CD4-positive, alpha-beta memory T cell (primary cell): ENCODE data around the gene LCP2. TPM values are rescaled to one million over a fixed set of nuclear protein-coding genes. Genes with fewer than 3 reads are reported as not detected.

ENCODE experiments used
- CTCF ChIA-PET: fragments of 350-600 bp; sonication (Branson Sonifier 250); formaldehyde crosslinking; loops from one replicate; lab custom pipeline; 2021; ENCODE audit warnings: inconsistent platforms; ENCODE audit not compliant: partially characterized antibody; lab: Charles Lee
- POLR2A ChIA-PET: fragments of 350-600 bp; sonication (Branson Sonifier 250); formaldehyde crosslinking; loops from one replicate; lab custom pipeline; 2021; ENCODE audit not compliant: partially characterized antibody; lab: Charles Lee
- DNase-seq, 5 donors: peaks; one replicate each; pipeline versions ENCODE4 v3.0.0 to v3.0.0-alpha.2; 2020 to 2022; ENCODE audit warnings: mixed read lengths in 1 of 5
- H3K27ac ChIP-seq: one replicate; pipeline ENCODE4 v1.7.0; 2013; ENCODE audit warnings: low read depth, low read length
- H3K27me3 ChIP-seq: 2 replicates; pipeline ENCODE4 v1.7.0; 2013; ENCODE audit warnings: mild to moderate bottlenecking, low read length, moderate library complexity; ENCODE audit not compliant: insufficient read depth
- H3K36me3 ChIP-seq: 2 replicates; pipeline ENCODE4 v1.7.0; 2013; ENCODE audit warnings: mild to moderate bottlenecking, low read length, moderate library complexity; ENCODE audit not compliant: insufficient read depth
- H3K4me1 ChIP-seq: 2 replicates; pipeline ENCODE4 v1.7.0; 2013; ENCODE audit warnings: mild to moderate bottlenecking, low read length, moderate library complexity; ENCODE audit not compliant: insufficient read depth
- H3K4me3 ChIP-seq, 2 donors: one replicate each; pipeline ENCODE4 v1.7.0; 2013; ENCODE audit warnings: low read length in 2 of 2, mild to moderate bottlenecking in 1 of 2
- H3K9me3 ChIP-seq, 2 donors: one replicate each; pipeline ENCODE4 v1.7.0; 2013; ENCODE audit warnings: low read length in 2 of 2, control low read depth in 1 of 2; ENCODE audit not compliant: control insufficient read depth in 1 of 2
- H3K27ac Mint-ChIP-seq, 7 donors: one replicate each; pipeline ENCODE4 v1.8.0; 2020 to 2021; ENCODE audit warnings: mixed read lengths in 7 of 7, mild to moderate bottlenecking in 6 of 7, inconsistent platforms in 3 of 7, moderate library complexity in 3 of 7
- H3K27me3 Mint-ChIP-seq, 2 donors: one replicate each; pipeline ENCODE4 v1.8.0; 2020 to 2021; ENCODE audit warnings: mixed read lengths in 2 of 2
- H3K36me3 Mint-ChIP-seq, 2 donors: one replicate each; pipeline ENCODE4 v1.8.0; 2020 to 2021; ENCODE audit warnings: mixed read lengths in 2 of 2, inconsistent platforms in 1 of 2, mild to moderate bottlenecking in 1 of 2
- H3K4me1 Mint-ChIP-seq, 4 donors: one replicate each; pipeline ENCODE4 v1.8.0; 2020 to 2021; ENCODE audit warnings: mixed read lengths in 4 of 4, mild to moderate bottlenecking in 1 of 4
- H3K4me3 Mint-ChIP-seq, 8 donors: one replicate each; pipeline ENCODE4 v1.8.0; 2020 to 2021; ENCODE audit warnings: mixed read lengths in 8 of 8, mild to moderate bottlenecking in 7 of 8, moderate library complexity in 6 of 8, inconsistent platforms in 3 of 8
- H3K9me3 Mint-ChIP-seq, 8 donors: one replicate each; pipeline ENCODE4 v1.8.0; 2020 to 2021; ENCODE audit warnings: mixed read lengths in 8 of 8, mild to moderate bottlenecking in 5 of 8, inconsistent platforms in 3 of 8, moderate library complexity in 1 of 8
- intact Hi-C: fragments of 100-400 bp; cut with micrococcal nuclease; formaldehyde crosslinking; loops from one replicate; pipeline ENCODE4 v1.15.1; 2023
- polyA plus RNA-seq, 2 donors: library from polyadenylated mRNA; unstranded; fragments of 300-500 nt; fragmentation: Illumina TruSeq; gene quantifications; one replicate each; pipeline ENCODE4 v1.2.3, GENCODE V29; 2021
- total RNA-seq, 2 experiments: library from RNA; stranded (reverse); gene quantifications; one replicate each; pipeline ENCODE4 v1.2.3, GENCODE V29; 2021

Gene LCP2
- total and polyA plus RNA-seq, 4 experiments from 2014 or later = 117 to 318 (median 275) TPM

- Histone ChIP-seq H3K36me3 (peaks cover 38% of the 10 kb centered on the region), H3K27ac (peak overlapping the region; percentile 93), H3K4me1 (peaks cover 92% of the 10 kb centered on the region), H3K4me3 (peak overlapping the region in 1 of 2 donors; percentile 45), H3K9me3 (no peaks in the 10 kb centered on the region), H3K27me3 (no peaks in the 10 kb centered on the region)
- peaks cover 42 to 79% of the 10 kb centered on the region in 2 donors for H3K36me3 Mint-ChIP-seq
- H3K4me1 Mint-ChIP-seq = peaks cover 73 to 100% (median 85%) of the 10 kb centered on the region in 4 donors
- H3K27me3 Mint-ChIP-seq = no peaks in the 10 kb centered on the region
- ChIA-PET CTCF (interaction anchor here (1.6 to 12.6 kb wide), 8 partner anchors 9 to 63 kb away, joined by 4 to 384 read pairs (median 92); partner anchors contain the start of gene LCP2), POLR2A (interaction anchor here (1.6 to 32.1 kb wide), 7 partner anchors 9 to 63 kb away, joined by 6 to 1265 read pairs (median 58); partner anchors contain the start of gene LCP2)
- peak overlapping the region; percentile 96 to 100 (median 98) for H3K27ac Mint-ChIP-seq
- DNase-seq = no peak
- intact Hi-C loops = no loop called here
- no peaks in the 10 kb centered on the region for H3K9me3 Mint-ChIP-seq
- H3K4me3 Mint-ChIP-seq = peak overlapping the region; percentile 78 to 95 (median 86)
These were observed 21.4 kb downstream of the LCP2 start for GRCh38 chr5:170276140-170276539.

- Mint-ChIP-seq H3K36me3 (peaks cover 49 to 83% of the 10 kb centered on the region in 2 donors), H3K27ac (peak overlapping the region; percentile 96 to 100 (median 98)), H3K4me1 (peaks cover 76 to 100% (median 87%) of the 10 kb centered on the region in 4 donors), H3K9me3 (no peaks in the 10 kb centered on the region), H3K4me3 (peak overlapping the region; percentile 78 to 95 (median 86)), H3K27me3 (no peaks in the 10 kb centered on the region)
- Histone ChIP-seq H3K36me3 (peaks cover 44% of the 10 kb centered on the region), H3K27me3 (no peaks in the 10 kb centered on the region), H3K4me3 (peak overlapping the region in 1 of 2 donors; percentile 45), H3K4me1 (peaks cover 92% of the 10 kb centered on the region), H3K27ac (peak overlapping the region; percentile 93), H3K9me3 (no peaks in the 10 kb centered on the region)
- intact Hi-C loops = no loop called here
- ChIA-PET POLR2A (interaction anchor here (0.9 to 32.1 kb wide), 12 partner anchors 8 to 141 kb away, joined by 3 to 1265 read pairs (median 32); partner anchors contain the start of gene LCP2), CTCF (interaction anchor here (0.8 to 12.6 kb wide), 13 partner anchors 8 to 146 kb away, joined by 3 to 384 read pairs (median 31); partner anchors contain the start of gene LCP2)
- peak; percentile 48 to 93 (median 58) for DNase-seq
These were observed 22.1 kb downstream of the LCP2 start for GRCh38 chr5:170275376-170275994.

GRCh38 chr5:170273968-170274710 lies 23.4 kb downstream of the LCP2 start:
- Mint-ChIP-seq H3K4me3 (peak overlapping the region; percentile 67 to 91 (median 84)), H3K27me3 (no peaks in the 10 kb centered on the region), H3K9me3 (no peaks in the 10 kb centered on the region), H3K4me1 (peaks cover 74 to 100% (median 86%) of the 10 kb centered on the region in 4 donors), H3K27ac (peak overlapping the region; percentile 93 to 100 (median 98)), H3K36me3 (peaks cover 60 to 82% of the 10 kb centered on the region in 2 donors)
- ChIA-PET CTCF (interaction anchor here (0.7 to 12.6 kb wide), 22 partner anchors 7 to 147 kb away, joined by 3 to 384 read pairs (median 5); partner anchors contain the start of gene LCP2), POLR2A (interaction anchor here (0.9 to 32.1 kb wide), 15 partner anchors 7 to 142 kb away, joined by 3 to 1265 read pairs (median 12); partner anchors contain the start of gene LCP2)
- intact Hi-C loops = loop anchor here (1.0 kb wide), 2 partner anchors 48 to 65 kb away; no protein-coding TSS in a partner anchor
- Histone ChIP-seq H3K9me3 (no peaks in the 10 kb centered on the region), H3K4me1 (peaks cover 92% of the 10 kb centered on the region), H3K27me3 (no peaks in the 10 kb centered on the region), H3K36me3 (peaks cover 56% of the 10 kb centered on the region), H3K27ac (peak overlapping the region; percentile 93), H3K4me3 (peak overlapping the region in 1 of 2 donors; percentile 9)
- peak; percentile 57 to 76 (median 64) for DNase-seq

GRCh38 chr5:170270293-170271069 lies 27.1 kb downstream of the LCP2 start:
- H3K36me3 Mint-ChIP-seq = peaks cover 86 to 92% of the 10 kb centered on the region in 2 donors
- peak overlapping the region; percentile 76 to 100 (median 91) for H3K27ac Mint-ChIP-seq
- peak overlapping the region in 7 of 8 donors; percentile 17 to 68 (median 26) for H3K4me3 Mint-ChIP-seq
- peak overlapping the region; percentile 66 for H3K27ac ChIP-seq
- H3K4me3 ChIP-seq = no peak overlapping the region
- POLR2A ChIA-PET = interaction anchor here (0.8 to 32.1 kb wide), 4 partner anchors 8 to 64 kb away, joined by 3 to 1265 read pairs (median 5); partner anchors contain the start of gene LCP2
- H3K4me1 ChIP-seq = peaks cover 97% of the 10 kb centered on the region
- CTCF ChIA-PET = interaction anchor here (0.9 to 10.4 kb wide), 4 partner anchors 8 to 69 kb away, joined by 3 to 200 read pairs (median 99); no protein-coding TSS in a partner anchor
- peak in 1 of 5 donors; percentile 39 for DNase-seq
- intact Hi-C loops = no loop called here
- no peaks in the 10 kb centered on the region for H3K27me3 Mint-ChIP-seq
- no peaks in the 10 kb centered on the region for H3K9me3 ChIP-seq
- H3K36me3 ChIP-seq = peaks cover 83% of the 10 kb centered on the region
- H3K27me3 ChIP-seq = no peaks in the 10 kb centered on the region
- H3K4me1 Mint-ChIP-seq = peaks cover 70 to 100% (median 86%) of the 10 kb centered on the region in 4 donors
- H3K9me3 Mint-ChIP-seq = no peaks in the 10 kb centered on the region

- Histone ChIP-seq H3K4me3 (no peak overlapping the region), H3K9me3 (no peaks in the 10 kb centered on the region), H3K27ac (peak overlapping the region; percentile 66), H3K4me1 (peaks cover 94% of the 10 kb centered on the region), H3K36me3 (peaks cover 79% of the 10 kb centered on the region), H3K27me3 (no peaks in the 10 kb centered on the region)
- Mint-ChIP-seq H3K27ac (peak overlapping the region; percentile 80 to 100 (median 91)), H3K4me1 (peaks cover 64 to 92% (median 81%) of the 10 kb centered on the region in 4 donors), H3K36me3 (peaks cover 84 to 86% of the 10 kb centered on the region in 2 donors), H3K27me3 (no peaks in the 10 kb centered on the region), H3K9me3 (no peaks in the 10 kb centered on the region), H3K4me3 (peak overlapping the region; percentile 11 to 86 (median 74))
- intact Hi-C loops = loop anchor here (5.0 kb wide), 1 partner anchor 33 kb away; no protein-coding TSS in a partner anchor
- DNase-seq = peak in 1 of 5 donors; percentile 84
- ChIA-PET POLR2A (interaction anchor here (0.6 to 32.1 kb wide), 7 partner anchors 7 to 70 kb away, joined by 3 to 1265 read pairs (median 33); partner anchors contain the start of gene LCP2), CTCF (interaction anchor here (1.1 to 7.1 kb wide), 8 partner anchors 9 to 70 kb away, joined by 3 to 200 read pairs (median 109); partner anchors contain the start of gene LCP2)
These were observed 28.0 kb downstream of the LCP2 start for GRCh38 chr5:170269579-170269978.

- peak overlapping the region; percentile 65 to 86 (median 74) for H3K4me3 Mint-ChIP-seq
- H3K9me3 Mint-ChIP-seq = no peaks in the 10 kb centered on the region
- Histone ChIP-seq H3K27ac (peak overlapping the region; percentile 66), H3K27me3 (no peaks in the 10 kb centered on the region), H3K36me3 (peaks cover 80% of the 10 kb centered on the region), H3K4me3 (no peak overlapping the region), H3K4me1 (peaks cover 94% of the 10 kb centered on the region), H3K9me3 (no peaks in the 10 kb centered on the region)
- peaks cover 63 to 91% (median 80%) of the 10 kb centered on the region in 4 donors for H3K4me1 Mint-ChIP-seq
- DNase-seq = no peak
- peak overlapping the region; percentile 90 to 100 (median 95) for H3K27ac Mint-ChIP-seq
- no peaks in the 10 kb centered on the region for H3K27me3 Mint-ChIP-seq
- ChIA-PET CTCF (interaction anchor here (1.1 to 7.1 kb wide), 10 partner anchors 9 to 151 kb away, joined by 3 to 200 read pairs (median 60); partner anchors contain the start of gene LCP2), POLR2A (interaction anchor here (0.6 to 32.1 kb wide), 9 partner anchors 7 to 70 kb away, joined by 3 to 1265 read pairs (median 6); partner anchors contain the start of gene LCP2)
- H3K36me3 Mint-ChIP-seq = peaks cover 84% of the 10 kb centered on the region in 2 donors
- intact Hi-C loops = loop anchor here (1.0 to 5.0 kb wide), 5 partner anchors 9 to 70 kb away; no protein-coding TSS in a partner anchor
These were observed 28.7 kb downstream of the LCP2 start for GRCh38 chr5:170268884-170269283.
